Measurements from ENCODE around the gene GUCY2C. TPM values are rescaled to one million over a fixed set of nuclear protein-coding genes. Genes with fewer than 3 reads are reported as not detected.

The GUCY2C gene
- total and polyA plus RNA-seq, 2 donors (not counting 1 experiment from before 2014, with no cell fraction given), result 0.28 to 0.37 TPM

GRCh38 chr12:14663002-14663401 is 33.4 kb downstream of the GUCY2C start:
- DNase-seq (peak; percentile 20), ATAC-seq (ENCODE audit: low read depth) (no peak)
- Histone ChIP-seq H3K4me2 (replicated peaks; ENCODE audit: low read depth, low read length, poor library complexity, severe bottlenecking) (no peak overlapping the region), H3K9me3 (ENCODE audit: control extremely low read depth in 1 of 3, control insufficient read depth in 2 of 3, insufficient read depth in 1 of 3, low read length in 2 of 3) (no peaks in the 10 kb centered on the region), H2AFZ (ENCODE audit: insufficient read depth, low read depth, low read length, poor library complexity, severe bottlenecking) (no peak overlapping the region), H3K27me3 (replicated peaks in 1 of 4; ENCODE audit: control extremely low read depth in 1 of 4, control insufficient read depth in 3 of 4, insufficient read depth in 4 of 4, low read length in 3 of 4) (no peaks in the 10 kb centered on the region), H3K27ac (ENCODE audit: low read length in 2 of 2) (no peak overlapping the region), H4K20me1 (ENCODE audit: control insufficient read depth, insufficient read depth, low read length, poor library complexity, severe bottlenecking) (no peaks in the 10 kb centered on the region), H3K36me3 (replicated peaks in 1 of 2; ENCODE audit: control extremely low read depth in 1 of 2, control insufficient read depth in 1 of 2, extremely low read depth in 1 of 2, insufficient read depth in 2 of 2, low read length in 1 of 2) (no peaks in the 10 kb centered on the region), H3K79me2 (ENCODE audit: control insufficient read depth, insufficient read depth, low read length) (no peaks in the 10 kb centered on the region), H3K4me1 (ENCODE audit: control insufficient read depth in 2 of 2, insufficient read depth in 2 of 2, low read length in 2 of 2) (no peaks in the 10 kb centered on the region), H3K4me3 (ENCODE audit: control extremely low read depth in 1 of 5, extremely low read depth in 1 of 5, insufficient read depth in 1 of 5, low read depth in 2 of 5, low read length in 4 of 5) (no peak overlapping the region), H3K9ac (ENCODE audit: low read length) (no peak overlapping the region)
- H3K4me3 Mint-ChIP-seq, result no peak overlapping the region
- no CpG with 5 or more reads among the region's 5 CpGs for WGBS (ENCODE audit: insufficient coverage)
- H3K27ac Mint-ChIP-seq, result no peak overlapping the region
- TF ChIP-seq, protein P1, sequence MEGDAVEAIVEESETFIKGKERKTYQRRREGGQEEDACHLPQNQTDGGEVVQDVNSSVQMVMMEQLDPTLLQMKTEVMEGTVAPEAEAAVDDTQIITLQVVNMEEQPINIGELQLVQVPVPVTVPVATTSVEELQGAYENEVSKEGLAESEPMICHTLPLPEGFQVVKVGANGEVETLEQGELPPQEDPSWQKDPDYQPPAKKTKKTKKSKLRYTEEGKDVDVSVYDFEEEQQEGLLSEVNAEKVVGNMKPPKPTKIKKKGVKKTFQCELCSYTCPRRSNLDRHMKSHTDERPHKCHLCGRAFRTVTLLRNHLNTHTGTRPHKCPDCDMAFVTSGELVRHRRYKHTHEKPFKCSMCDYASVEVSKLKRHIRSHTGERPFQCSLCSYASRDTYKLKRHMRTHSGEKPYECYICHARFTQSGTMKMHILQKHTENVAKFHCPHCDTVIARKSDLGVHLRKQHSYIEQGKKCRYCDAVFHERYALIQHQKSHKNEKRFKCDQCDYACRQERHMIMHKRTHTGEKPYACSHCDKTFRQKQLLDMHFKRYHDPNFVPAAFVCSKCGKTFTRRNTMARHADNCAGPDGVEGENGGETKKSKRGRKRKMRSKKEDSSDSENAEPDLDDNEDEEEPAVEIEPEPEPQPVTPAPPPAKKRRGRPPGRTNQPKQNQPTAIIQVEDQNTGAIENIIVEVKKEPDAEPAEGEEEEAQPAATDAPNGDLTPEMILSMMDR (IDR thresholded peaks at IDR 0.05), result no peak
- TF ChIP-seq EZH2 (IDR thresholded peaks at IDR 0.05; ENCODE audit: borderline replicate concordance, insufficient read depth, low read depth, low read length, poor library complexity, severe bottlenecking), result no peak
- no peaks in the 10 kb centered on the region for H3K9me3 Mint-ChIP-seq (ENCODE audit: insufficient read depth)
- intact Hi-C loops (cut with micrococcal nuclease), result loop anchor here (5.0 to 10.0 kb wide), 2 partner anchors 48 to 91 kb away; no protein-coding TSS in a partner anchor
- POLR2A ChIA-PET, result no interaction called here
- CTCF ChIA-PET, result interaction anchor here (0.7 to 7.9 kb wide), 10 partner anchors 19 to 496 kb away, joined by 3 to 93 read pairs (median 5); partner anchors contain the start of gene ATF7IP
- H3K27me3 Mint-ChIP-seq, result no peaks in the 10 kb centered on the region
- peaks cover 12% of the 10 kb centered on the region for H3K4me1 Mint-ChIP-seq

- peaks cover 0 to 3% (median 0%) of the 10 kb centered on the region in 3 donors for H3K9me3 ChIP-seq (ENCODE audit: control extremely low read depth in 1 of 3, control insufficient read depth in 2 of 3, insufficient read depth in 1 of 3, low read length in 2 of 3)
- Mint-ChIP-seq H3K27me3 (no peaks in the 10 kb centered on the region), H3K4me1 (no peaks in the 10 kb centered on the region), H3K27ac (no peak overlapping the region), H3K9me3 (ENCODE audit: insufficient read depth) (no peaks in the 10 kb centered on the region), H3K4me3 (no peak overlapping the region)
- no peak overlapping the region for H3K4me2 ChIP-seq (replicated peaks; ENCODE audit: low read depth, low read length, poor library complexity, severe bottlenecking)
- no peaks in the 10 kb centered on the region for H3K4me1 ChIP-seq (ENCODE audit: control insufficient read depth in 2 of 2, insufficient read depth in 2 of 2, low read length in 2 of 2)
- H2AFZ ChIP-seq (ENCODE audit: insufficient read depth, low read depth, low read length, poor library complexity, severe bottlenecking), result no peak overlapping the region
- no peak overlapping the region for H3K9ac ChIP-seq (ENCODE audit: low read length)
- H3K27ac ChIP-seq (ENCODE audit: low read length in 2 of 2), result no peak overlapping the region
- no peaks in the 10 kb centered on the region for H3K79me2 ChIP-seq (ENCODE audit: control insufficient read depth, insufficient read depth, low read length)
- CTCF ChIA-PET, result no interaction called here
- H3K27me3 ChIP-seq (replicated peaks in 1 of 4; ENCODE audit: control extremely low read depth in 1 of 4, control insufficient read depth in 3 of 4, insufficient read depth in 4 of 4, low read length in 3 of 4), result no peaks in the 10 kb centered on the region
- H4K20me1 ChIP-seq (ENCODE audit: control insufficient read depth, insufficient read depth, low read length, poor library complexity, severe bottlenecking), result no peaks in the 10 kb centered on the region
- no peaks in the 10 kb centered on the region for H3K36me3 ChIP-seq (replicated peaks in 1 of 2; ENCODE audit: control extremely low read depth in 1 of 2, control insufficient read depth in 1 of 2, extremely low read depth in 1 of 2, insufficient read depth in 2 of 2, low read length in 1 of 2)
- ATAC-seq (ENCODE audit: low read depth) (no peak), DNase-seq (no peak)
- no peak overlapping the region for H3K4me3 ChIP-seq (ENCODE audit: control extremely low read depth in 1 of 5, extremely low read depth in 1 of 5, insufficient read depth in 1 of 5, low read depth in 2 of 5, low read length in 4 of 5)
- TF ChIP-seq EZH2 (IDR thresholded peaks at IDR 0.05; ENCODE audit: borderline replicate concordance, insufficient read depth, low read depth, low read length, poor library complexity, severe bottlenecking), result no peak
- TF ChIP-seq, protein P1 (IDR thresholded peaks at IDR 0.05), result no peak
- intact Hi-C loops (cut with micrococcal nuclease), result no loop called here
- POLR2A ChIA-PET, result no interaction called here
- WGBS (ENCODE audit: insufficient coverage), result 97% methylated on average over 9 of the region's 9 CpGs
These were observed 39.6 kb downstream of the GUCY2C start for GRCh38 chr12:14656846-14657245.
